22Rv1 (cell line): ENCODE data around the gene CCNDBP1.

Experiments used
- H3K27ac ChIP-seq: fragments of 450-650 bp; 2 replicates; pipeline ENCODE4 v1.5.1; 2017
- ZFX ChIP-seq: fragments of 450-650 bp; IDR thresholded peaks from 2 replicates; pipeline ENCODE4 v1.6.1; 2017; ENCODE audit warnings: antibody characterized with exemption, borderline replicate concordance
- TF ChIP-seq, protein P1 (sequence below): fragments of 450-650 bp; IDR thresholded peaks from 2 replicates; pipeline ENCODE4 v1.5.1; 2017; ENCODE audit warnings: mild to moderate bottlenecking

CCNDBP1 gene

DNA sequence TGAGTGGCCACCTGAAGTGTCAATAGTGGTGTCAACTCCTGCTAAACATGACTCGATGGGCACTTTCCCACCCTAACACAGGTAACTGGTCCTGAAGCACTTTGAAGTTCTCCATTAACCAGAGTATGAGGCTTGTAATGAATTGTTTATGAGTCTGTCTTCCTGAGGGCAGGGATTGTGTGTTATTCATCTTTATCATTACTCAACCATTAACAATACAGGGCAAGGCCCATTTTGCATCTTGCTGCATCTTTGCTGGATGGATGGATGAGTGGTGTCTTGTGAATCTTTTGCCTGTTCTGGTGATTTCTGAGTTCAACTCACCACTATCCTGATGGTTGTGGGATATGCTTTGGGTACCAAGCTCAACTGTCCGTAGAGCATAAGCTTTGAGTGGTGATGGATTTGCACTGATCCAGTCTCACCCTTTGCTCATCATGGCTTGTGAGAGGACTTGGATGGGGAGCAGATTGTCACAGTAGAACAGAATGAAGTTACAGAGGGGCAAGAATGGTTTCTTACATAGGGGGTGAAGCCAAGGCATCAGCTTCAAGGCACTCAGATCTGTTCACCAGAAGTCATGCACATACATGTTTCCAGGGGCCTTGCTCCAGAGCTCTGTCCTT lies 57.9 kb downstream of the CCNDBP1 start:
- H3K27ac ChIP-seq, result no peak overlapping the region
- TF ChIP-seq ZFX, result no peak
- TF ChIP-seq, protein P1, sequence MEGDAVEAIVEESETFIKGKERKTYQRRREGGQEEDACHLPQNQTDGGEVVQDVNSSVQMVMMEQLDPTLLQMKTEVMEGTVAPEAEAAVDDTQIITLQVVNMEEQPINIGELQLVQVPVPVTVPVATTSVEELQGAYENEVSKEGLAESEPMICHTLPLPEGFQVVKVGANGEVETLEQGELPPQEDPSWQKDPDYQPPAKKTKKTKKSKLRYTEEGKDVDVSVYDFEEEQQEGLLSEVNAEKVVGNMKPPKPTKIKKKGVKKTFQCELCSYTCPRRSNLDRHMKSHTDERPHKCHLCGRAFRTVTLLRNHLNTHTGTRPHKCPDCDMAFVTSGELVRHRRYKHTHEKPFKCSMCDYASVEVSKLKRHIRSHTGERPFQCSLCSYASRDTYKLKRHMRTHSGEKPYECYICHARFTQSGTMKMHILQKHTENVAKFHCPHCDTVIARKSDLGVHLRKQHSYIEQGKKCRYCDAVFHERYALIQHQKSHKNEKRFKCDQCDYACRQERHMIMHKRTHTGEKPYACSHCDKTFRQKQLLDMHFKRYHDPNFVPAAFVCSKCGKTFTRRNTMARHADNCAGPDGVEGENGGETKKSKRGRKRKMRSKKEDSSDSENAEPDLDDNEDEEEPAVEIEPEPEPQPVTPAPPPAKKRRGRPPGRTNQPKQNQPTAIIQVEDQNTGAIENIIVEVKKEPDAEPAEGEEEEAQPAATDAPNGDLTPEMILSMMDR, result no peak

DNA sequence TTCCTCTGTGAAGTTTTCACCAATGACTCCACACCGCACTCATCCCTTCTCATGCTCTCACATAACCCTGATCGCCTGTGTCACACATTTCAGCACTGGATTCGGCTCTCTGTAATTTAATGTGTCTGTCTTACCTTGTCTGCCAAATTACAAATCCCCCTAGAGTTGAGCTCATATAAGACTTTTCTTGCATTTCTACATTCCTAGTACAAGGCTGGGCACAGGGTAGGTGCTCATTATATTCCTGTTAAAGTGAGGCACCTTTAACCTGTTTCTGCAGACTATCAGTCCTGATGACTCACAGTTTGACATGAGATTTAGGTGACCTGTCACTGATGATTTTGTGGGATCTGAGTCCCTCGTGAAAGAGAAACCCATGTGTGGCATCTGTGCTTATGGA lies 58.9 kb downstream of the CCNDBP1 start:
- TF ChIP-seq, protein P1, result no peak
- no peak for TF ChIP-seq ZFX

DNA sequence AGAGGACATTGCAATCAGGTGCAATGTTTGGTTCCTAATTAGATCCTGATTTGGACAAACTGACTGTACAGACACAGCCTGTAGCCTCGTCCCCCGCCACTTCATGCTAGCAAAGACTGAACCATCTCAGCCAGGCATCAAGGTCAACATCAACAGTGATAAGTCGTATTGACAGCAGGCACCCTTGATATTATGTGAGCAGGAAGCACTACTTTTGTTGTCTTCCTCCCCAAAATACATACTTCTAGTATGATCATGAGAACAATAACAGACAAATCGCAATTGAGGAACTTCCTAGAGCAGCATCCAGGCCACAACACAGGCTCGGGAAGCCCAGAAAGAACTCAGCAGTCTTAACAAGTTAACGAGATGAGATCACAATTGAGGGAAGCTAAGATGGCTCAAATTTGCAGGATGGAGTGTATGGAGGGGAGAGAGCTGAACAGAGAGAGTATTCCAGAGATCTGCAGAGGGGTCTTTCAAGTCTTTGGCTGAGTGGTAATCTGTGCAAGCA lies 61.1 kb downstream of the CCNDBP1 start:
- H3K27ac ChIP-seq, result no peak overlapping the region
- no peak for TF ChIP-seq ZFX
- TF ChIP-seq, protein P1, result no peak

More for the DNA sequence above, 58.9 kb downstream of the CCNDBP1 start:
- no peak overlapping the region for H3K27ac ChIP-seq
